Thyroid gland (tissue), 4 donors: ENCODE results near the gene C6. TPM values are rescaled to one million over a fixed set of nuclear protein-coding genes. Genes with fewer than 3 reads are reported as not detected.
A peak's percentile ranks its signal among the peaks of the same experiment; 100 is the strongest.

Experiments
- DNase-seq, 2 donors: peaks; one replicate each; pipeline ENCODE4 v3.0.0-alpha.2; 2019
- H3K27ac ChIP-seq, 3 donors: fragments of 200-600 bp; sonication (generic); 1 replicate in 2 of 3; 2 replicates in 1 of 3; pipeline ENCODE4 v1.5.1; 2016 to 2019; ENCODE audit warnings: mild to moderate bottlenecking in 1 of 3, moderate library complexity in 1 of 3
- H3K27me3 ChIP-seq: fragments of 200-600 bp; sonication (generic); one replicate; pipeline ENCODE4 v1.5.1; 2019
- H3K36me3 ChIP-seq, 2 donors: fragments of 200-600 bp; sonication (generic); one replicate each; pipeline ENCODE4 v1.5.1; 2016 to 2019
- H3K4me1 ChIP-seq, 2 donors: fragments of 200-600 bp; sonication (generic); one replicate each; pipeline ENCODE4 v1.5.1; 2017 to 2019
- H3K4me3 ChIP-seq, 3 donors: fragments of 200-600 bp; sonication (generic); replicated peaks in 1 of 3; 1 replicate in 2 of 3; 2 replicates in 1 of 3; pipeline ENCODE4 v1.5.1; 2016; ENCODE audit warnings: mild to moderate bottlenecking in 1 of 3
- H3K9me3 ChIP-seq: fragments of 200-600 bp; sonication (generic); one replicate; pipeline ENCODE4 v1.5.1; 2017
- POLR2A ChIP-seq, 2 donors: fragments of 450-650 bp; IDR thresholded peaks; one replicate each; pipeline ENCODE4 v1.6.1; 2017; ENCODE audit warnings: antibody characterized with exemption in 2 of 2, mild to moderate bottlenecking in 2 of 2, moderate library complexity in 1 of 2
- WGBS, 2 donors: methylation state at CpG; one replicate each; pipeline ENCODE4 v1.1.5; 2017; 5-methylcytosine and 5-hydroxymethylcytosine counted together
- intact Hi-C: fragments of 100-400 bp; cut with DNase I; formaldehyde crosslinking; loops from one replicate; pipeline ENCODE4 v1.15.1; 2023
- total RNA-seq, 4 donors: library from RNA; depleted of rRNA; stranded (reverse); fragments of >200 nt; gene quantifications; one replicate each; pipeline ENCODE4 v1.2.3, GENCODE V29; 2016
- TF ChIP-seq, protein P1 (sequence below), 6 experiments: fragments of 200-600 bp in 3 of 6; fragments of 450-650 bp in 3 of 6; sonication (generic) in 3 of 6; IDR thresholded peaks; one replicate each; pipeline ENCODE4 v1.5.1; 2016 to 2019; ENCODE audit warnings: antibody characterized with exemption in 6 of 6, mild to moderate bottlenecking in 2 of 6, inconsistent platforms in 1 of 6, moderate library complexity in 1 of 6

Gene C6
- total RNA-seq, 4 donors from 2014 or later, result 2.2 to 15.0 (median 3.5) TPM

GRCh38 chr5:41145306-41145705 lies 68.0 kb downstream of the C6 start:
- TF ChIP-seq, protein P1, sequence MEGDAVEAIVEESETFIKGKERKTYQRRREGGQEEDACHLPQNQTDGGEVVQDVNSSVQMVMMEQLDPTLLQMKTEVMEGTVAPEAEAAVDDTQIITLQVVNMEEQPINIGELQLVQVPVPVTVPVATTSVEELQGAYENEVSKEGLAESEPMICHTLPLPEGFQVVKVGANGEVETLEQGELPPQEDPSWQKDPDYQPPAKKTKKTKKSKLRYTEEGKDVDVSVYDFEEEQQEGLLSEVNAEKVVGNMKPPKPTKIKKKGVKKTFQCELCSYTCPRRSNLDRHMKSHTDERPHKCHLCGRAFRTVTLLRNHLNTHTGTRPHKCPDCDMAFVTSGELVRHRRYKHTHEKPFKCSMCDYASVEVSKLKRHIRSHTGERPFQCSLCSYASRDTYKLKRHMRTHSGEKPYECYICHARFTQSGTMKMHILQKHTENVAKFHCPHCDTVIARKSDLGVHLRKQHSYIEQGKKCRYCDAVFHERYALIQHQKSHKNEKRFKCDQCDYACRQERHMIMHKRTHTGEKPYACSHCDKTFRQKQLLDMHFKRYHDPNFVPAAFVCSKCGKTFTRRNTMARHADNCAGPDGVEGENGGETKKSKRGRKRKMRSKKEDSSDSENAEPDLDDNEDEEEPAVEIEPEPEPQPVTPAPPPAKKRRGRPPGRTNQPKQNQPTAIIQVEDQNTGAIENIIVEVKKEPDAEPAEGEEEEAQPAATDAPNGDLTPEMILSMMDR (IDR thresholded peaks at IDR 0.05), result no peak
- no peak for TF ChIP-seq POLR2A (IDR thresholded peaks at IDR 0.05)
- intact Hi-C loops, result no loop called here
- no peak for DNase-seq
- H3K36me3 ChIP-seq, result no peaks in the 10 kb centered on the region
- no peak overlapping the region for H3K27ac ChIP-seq
- no peaks in the 10 kb centered on the region for H3K4me1 ChIP-seq
- WGBS, 2 donors, result 94 to 95% methylated on average over 5 of the region's 5 CpGs
- H3K4me3 ChIP-seq, result no peak overlapping the region
- H3K27me3 ChIP-seq, result no peaks in the 10 kb centered on the region
- no peaks in the 10 kb centered on the region for H3K9me3 ChIP-seq

GRCh38 chr5:41143131-41143901 lies 70.0 kb downstream of the C6 start:
- no peaks in the 10 kb centered on the region for H3K27me3 ChIP-seq
- intact Hi-C loops, result no loop called here
- no peaks in the 10 kb centered on the region for H3K9me3 ChIP-seq
- 85 to 91% methylated on average over 3 of the region's 3 CpGs for WGBS, 2 donors
- no peak for TF ChIP-seq POLR2A (IDR thresholded peaks at IDR 0.05)
- TF ChIP-seq, protein P1 (IDR thresholded peaks at IDR 0.05), result no peak
- no peaks in the 10 kb centered on the region for H3K36me3 ChIP-seq
- H3K27ac ChIP-seq, result no peak overlapping the region
- no peak overlapping the region for H3K4me3 ChIP-seq
- H3K4me1 ChIP-seq, result no peaks in the 10 kb centered on the region
- DNase-seq, result no peak

DNA sequence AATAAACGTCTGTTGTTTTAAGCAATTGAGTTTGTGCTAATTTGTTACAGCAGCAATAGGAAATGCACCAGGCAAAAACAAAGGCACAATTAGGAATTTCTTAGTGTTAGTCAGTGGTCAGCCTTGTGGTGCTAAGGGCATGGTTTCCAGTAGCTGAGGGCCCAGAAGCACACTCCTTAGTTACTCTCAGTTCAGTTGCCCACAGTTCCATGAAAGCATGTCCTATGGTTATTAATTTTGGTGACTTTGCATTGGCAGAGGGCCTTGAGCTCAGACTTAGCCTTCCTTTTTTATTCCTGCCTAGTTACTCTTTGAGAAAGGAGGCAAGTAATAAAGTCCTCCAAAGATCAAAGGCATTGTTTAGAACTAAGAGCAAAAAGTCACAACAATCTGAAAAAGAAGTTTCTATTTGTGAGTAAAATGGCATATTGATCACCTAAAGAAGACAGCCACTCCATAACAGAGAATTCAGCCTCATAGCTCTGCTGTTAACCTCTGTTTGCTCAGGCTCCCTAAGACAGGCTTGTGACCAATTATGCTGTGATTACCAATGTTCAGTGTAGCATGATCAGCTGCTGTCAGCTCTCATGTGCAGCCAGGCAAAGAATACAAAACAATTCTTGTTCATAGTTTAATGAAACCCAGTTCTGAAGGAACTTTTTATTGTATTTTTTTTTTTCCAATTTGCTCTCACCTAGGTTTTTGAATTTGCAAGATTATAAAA lies 85.2 kb downstream of the C6 start:
- Histone ChIP-seq H3K4me3 (no peak overlapping the region), H3K4me1 (peaks cover 0 to 28% of the 10 kb centered on the region in 2 donors), H3K36me3 (no peaks in the 10 kb centered on the region), H3K9me3 (no peaks in the 10 kb centered on the region), H3K27ac (peak overlapping the region; percentile 11 to 59 (median 53)), H3K27me3 (no peaks in the 10 kb centered on the region)
- no peak for TF ChIP-seq POLR2A (IDR thresholded peaks at IDR 0.05)
- TF ChIP-seq, protein P1 (IDR thresholded peaks at IDR 0.05), result no peak
- intact Hi-C loops, result no loop called here
- whole genome bisulfite sequencing, 2 donors, result 26 to 47% methylated on average over 1 of the region's 1 CpG
- DNase-seq, result peak; percentile 17 to 33

DNA sequence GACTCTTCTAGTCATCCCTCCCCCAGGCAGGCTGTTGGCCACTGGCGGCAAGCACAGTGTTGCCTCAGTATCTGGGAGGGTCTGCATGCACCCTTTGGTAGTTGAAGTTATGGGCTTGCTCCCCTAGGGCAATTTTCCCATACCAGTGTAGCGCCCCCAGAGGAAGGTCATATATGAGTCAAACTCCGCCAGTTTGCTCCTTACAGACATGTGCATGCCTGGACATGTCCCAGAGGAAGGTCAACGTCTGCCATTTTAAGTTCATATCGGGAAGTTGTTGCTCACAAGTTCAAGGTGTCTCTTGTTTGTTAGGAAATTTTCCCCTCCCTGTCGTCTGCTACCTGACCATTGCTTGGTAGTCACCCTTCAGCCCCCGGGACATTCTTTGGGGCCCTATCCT lies 90.9 kb downstream of the C6 start:
- Histone ChIP-seq H3K27me3 (no peaks in the 10 kb centered on the region), H3K27ac (no peak overlapping the region), H3K4me1 (peaks cover 0 to 12% of the 10 kb centered on the region in 2 donors), H3K36me3 (no peaks in the 10 kb centered on the region), H3K4me3 (no peak overlapping the region), H3K9me3 (no peaks in the 10 kb centered on the region)
- intact Hi-C loops, result no loop called here
- no peak for TF ChIP-seq POLR2A (IDR thresholded peaks at IDR 0.05)
- TF ChIP-seq, protein P1 (IDR thresholded peaks at IDR 0.05), result no peak
- no peak for DNase-seq
- WGBS, 2 donors, result 91 to 96% methylated on average over 7 of the region's 7 CpGs

DNA sequence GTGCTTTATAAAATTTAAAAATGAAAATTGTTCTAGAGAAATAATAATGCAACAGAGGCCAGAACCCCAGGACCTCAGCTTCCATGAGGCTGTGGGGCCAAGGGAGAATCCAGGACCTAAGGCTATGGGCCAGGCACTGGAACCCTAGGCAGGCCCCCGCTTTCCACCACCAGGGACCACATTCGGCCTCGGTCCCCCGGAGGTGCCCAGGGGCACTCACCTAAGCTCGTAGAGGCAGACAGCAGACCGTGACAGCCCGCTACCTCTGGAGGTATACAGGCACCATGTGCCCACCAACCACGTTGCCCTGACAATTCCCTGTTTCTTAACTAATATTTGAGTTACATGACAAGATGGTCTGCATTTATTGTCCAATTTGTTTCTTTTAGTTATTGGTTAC lies 92.7 kb downstream of the C6 start:
- WGBS, 2 donors, result 90 to 94% methylated on average over 8 of the region's 8 CpGs
- no peak overlapping the region for H3K4me3 ChIP-seq
- DNase-seq, result no peak
- H3K9me3 ChIP-seq, result no peaks in the 10 kb centered on the region
- no peaks in the 10 kb centered on the region for H3K36me3 ChIP-seq
- no peaks in the 10 kb centered on the region for H3K4me1 ChIP-seq
- H3K27ac ChIP-seq, result no peak overlapping the region
- intact Hi-C loops, result no loop called here
- TF ChIP-seq, protein P1 (IDR thresholded peaks at IDR 0.05), result no peak
- no peak for TF ChIP-seq POLR2A (IDR thresholded peaks at IDR 0.05)
- no peaks in the 10 kb centered on the region for H3K27me3 ChIP-seq
